H1 (cell line): Measurements from ENCODE around the gene MRPS6.

Source experiments
- CREB1 ChIP-seq: IDR thresholded peaks from 2 replicates; pipeline ENCODE4 v1.6.1; 2012; ENCODE audit warnings: inconsistent platforms
- HDAC6 ChIP-seq: IDR thresholded peaks from one replicate; pipeline ENCODE4 v1.7.1; 2012; ENCODE audit warnings: low read depth, mild to moderate bottlenecking, inconsistent platforms, low read length, moderate library complexity
- PHF8 ChIP-seq: fragments of 200-600 bp; sonication (generic); conservative IDR thresholded peaks from 2 replicates; pipeline ENCODE4 v1.7.1; 2012; ENCODE audit warnings: low read depth, mild to moderate bottlenecking, inconsistent platforms, low read length, moderate library complexity
- POLR2AphosphoS5 ChIP-seq: IDR thresholded peaks from 2 replicates; pipeline ENCODE4 v1.6.1; 2011; ENCODE audit warnings: low read depth, low read length
- TF ChIP-seq, protein P1 (sequence below), 3 experiments: IDR thresholded peaks; 1 replicate in 2 of 3; 2 replicates in 1 of 3; pipeline versions ENCODE4 v1.5.1 to v1.6.1; 2011; ENCODE audit warnings: low read length in 3 of 3, mild to moderate bottlenecking in 3 of 3, inconsistent platforms in 2 of 3, low read depth in 1 of 3, moderate library complexity in 1 of 3; ENCODE audit not compliant: insufficient read depth in 1 of 3; ENCODE audit errors: control extremely low read depth in 1 of 3

DNA sequence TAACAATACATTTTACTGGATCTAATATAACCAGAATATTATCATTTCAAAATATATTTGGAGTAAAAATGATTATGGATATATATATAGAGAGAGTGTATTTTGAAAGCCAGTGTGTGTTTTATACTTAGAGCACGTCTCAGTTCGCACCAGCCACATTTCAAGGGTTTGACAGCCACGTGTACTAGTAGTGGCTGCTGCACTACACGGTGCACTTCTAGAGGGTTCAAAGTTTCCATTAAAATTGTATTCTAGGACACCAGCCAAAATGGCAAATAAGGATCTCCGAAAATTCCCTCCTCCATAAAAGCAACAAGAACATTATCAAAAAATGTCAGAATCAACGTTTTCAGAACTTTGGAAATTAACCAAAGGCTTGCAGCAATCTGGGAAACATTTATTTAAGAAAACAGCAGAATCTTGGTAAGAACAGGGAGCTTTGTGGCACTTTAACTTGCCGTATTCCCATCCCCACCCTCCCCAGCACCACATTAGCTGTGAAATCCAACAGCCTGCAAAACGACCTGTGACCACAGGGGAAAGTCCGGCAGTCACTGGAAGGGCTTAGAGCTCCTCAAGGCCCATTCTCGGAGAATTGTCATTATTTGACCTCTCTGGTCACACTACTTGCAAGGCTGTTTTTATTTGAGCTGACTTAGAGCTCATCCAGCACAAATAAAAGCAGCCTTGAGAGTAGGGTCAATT, 33.5 kb upstream of the MRPS6 start:
- TF ChIP-seq CREB1 (no peak), HDAC6 (no peak), POLR2AphosphoS5 (no peak), PHF8 (no peak)
- TF ChIP-seq, protein P1, sequence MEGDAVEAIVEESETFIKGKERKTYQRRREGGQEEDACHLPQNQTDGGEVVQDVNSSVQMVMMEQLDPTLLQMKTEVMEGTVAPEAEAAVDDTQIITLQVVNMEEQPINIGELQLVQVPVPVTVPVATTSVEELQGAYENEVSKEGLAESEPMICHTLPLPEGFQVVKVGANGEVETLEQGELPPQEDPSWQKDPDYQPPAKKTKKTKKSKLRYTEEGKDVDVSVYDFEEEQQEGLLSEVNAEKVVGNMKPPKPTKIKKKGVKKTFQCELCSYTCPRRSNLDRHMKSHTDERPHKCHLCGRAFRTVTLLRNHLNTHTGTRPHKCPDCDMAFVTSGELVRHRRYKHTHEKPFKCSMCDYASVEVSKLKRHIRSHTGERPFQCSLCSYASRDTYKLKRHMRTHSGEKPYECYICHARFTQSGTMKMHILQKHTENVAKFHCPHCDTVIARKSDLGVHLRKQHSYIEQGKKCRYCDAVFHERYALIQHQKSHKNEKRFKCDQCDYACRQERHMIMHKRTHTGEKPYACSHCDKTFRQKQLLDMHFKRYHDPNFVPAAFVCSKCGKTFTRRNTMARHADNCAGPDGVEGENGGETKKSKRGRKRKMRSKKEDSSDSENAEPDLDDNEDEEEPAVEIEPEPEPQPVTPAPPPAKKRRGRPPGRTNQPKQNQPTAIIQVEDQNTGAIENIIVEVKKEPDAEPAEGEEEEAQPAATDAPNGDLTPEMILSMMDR (IDR thresholded peaks at IDR 0.05; ENCODE audit: control extremely low read depth in 1 of 3, insufficient read depth in 1 of 3, low read depth in 1 of 3, low read length in 3 of 3), result peak; percentile 11 to 31 (median 16); a peak in 3 of 4 replicates
